HG03432 (cell line): Measurements from ENCODE around the gene MYCBPAP.
"Not testable (repeated sequence)": the region's sequence is repeated elsewhere in the genome, so short reads cannot be mapped to it uniquely, and the experiment has no call there.

Experiments used
- ATAC-seq: cut with Tn5 transposase; IDR thresholded peaks from one replicate; pipeline ENCODE4 v1.9.1; 2021; ENCODE audit warnings: mild to moderate bottlenecking, moderate library complexity; ENCODE audit not compliant: unreplicated experiment

MYCBPAP gene

DNA sequence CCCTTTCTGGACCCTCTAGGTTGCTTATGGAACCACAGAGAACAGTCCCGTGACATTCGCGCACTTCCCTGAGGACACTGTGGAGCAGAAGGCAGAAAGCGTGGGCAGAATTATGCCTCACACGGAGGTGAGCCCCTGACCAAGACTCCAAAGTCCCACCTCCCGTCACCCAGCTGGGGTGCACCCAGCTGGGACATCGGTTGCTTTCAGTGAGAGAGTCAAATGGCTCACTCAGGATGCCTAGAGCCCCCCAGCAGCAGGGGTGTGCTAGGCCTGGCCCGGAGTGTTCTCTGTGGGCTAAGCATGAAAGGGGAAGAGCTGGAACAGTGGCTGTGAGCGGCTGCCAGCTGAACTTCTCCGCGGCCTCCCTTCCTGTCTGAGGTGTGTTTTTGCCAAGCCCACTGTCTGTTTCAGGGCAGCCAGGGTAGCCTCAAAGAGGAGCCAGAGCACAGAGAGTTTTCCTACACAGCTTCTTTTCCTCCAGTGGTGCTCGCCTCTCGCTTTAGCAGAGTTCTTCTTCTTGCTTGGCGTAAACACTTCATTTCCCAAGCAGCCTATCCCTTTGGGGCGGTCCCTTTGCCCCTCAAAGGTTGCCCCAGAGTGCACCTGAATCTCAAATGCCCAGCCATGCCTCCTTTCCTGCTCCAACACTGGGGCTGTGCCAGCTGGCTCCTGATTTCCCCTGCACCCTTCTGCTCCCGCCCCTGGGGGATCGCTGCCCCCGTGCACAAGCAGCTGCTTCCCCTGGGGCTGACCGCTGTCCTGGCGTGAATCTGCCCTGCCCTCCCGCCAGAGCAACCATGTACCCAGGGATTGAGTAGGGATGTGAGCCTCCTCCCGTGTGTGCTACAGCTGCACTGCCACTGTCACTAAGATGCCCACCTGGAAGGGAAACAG lies 37.0 kb upstream of the MYCBPAP start:
- no peak for ATAC-seq

- ATAC-seq = no peak
Observed at GRCh38 chr17:50472286-50472685, 36.0 kb upstream of the MYCBPAP start.

GRCh38 chr17:50472761-50473161 lies 35.5 kb upstream of the MYCBPAP start:
- ATAC-seq = not testable (repeated sequence)

DNA sequence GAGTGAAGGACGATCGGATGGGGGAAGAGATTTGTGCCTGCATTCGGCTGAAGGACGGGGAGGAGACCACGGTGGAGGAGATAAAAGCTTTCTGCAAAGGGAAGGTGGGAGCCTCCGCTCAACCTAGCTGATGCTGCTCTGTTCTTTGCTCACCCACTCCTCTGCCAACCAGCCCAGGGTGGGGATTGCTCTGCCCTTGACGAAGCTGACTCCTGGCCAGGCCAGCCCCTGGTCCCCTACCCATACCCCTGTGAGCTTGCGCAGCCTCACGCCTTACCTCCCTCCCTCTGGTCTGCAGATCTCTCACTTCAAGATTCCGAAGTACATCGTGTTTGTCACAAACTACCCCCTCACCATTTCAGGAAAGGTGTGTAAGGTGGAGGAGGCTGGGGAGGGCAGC lies 34.3 kb upstream of the MYCBPAP start:
- no peak for ATAC-seq

DNA sequence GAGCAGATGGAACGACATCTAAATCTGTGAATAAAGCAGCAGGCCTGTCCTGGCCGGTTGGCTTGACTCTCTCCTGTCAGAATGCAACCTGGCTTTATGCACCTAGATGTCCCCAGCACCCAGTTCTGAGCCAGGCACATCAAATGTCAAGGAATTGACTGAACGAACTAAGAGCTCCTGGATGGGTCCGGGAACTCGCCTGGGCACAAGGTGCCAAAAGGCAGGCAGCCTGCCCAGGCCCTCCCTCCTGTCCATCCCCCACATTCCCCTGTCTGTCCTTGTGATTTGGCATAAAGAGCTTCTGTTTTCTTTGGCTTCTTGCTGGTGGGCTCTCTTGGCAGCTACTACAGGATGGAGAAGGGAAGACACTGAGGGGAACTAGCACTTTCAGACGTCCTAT lies 33.7 kb upstream of the MYCBPAP start:
- ATAC-seq = no peak

DNA sequence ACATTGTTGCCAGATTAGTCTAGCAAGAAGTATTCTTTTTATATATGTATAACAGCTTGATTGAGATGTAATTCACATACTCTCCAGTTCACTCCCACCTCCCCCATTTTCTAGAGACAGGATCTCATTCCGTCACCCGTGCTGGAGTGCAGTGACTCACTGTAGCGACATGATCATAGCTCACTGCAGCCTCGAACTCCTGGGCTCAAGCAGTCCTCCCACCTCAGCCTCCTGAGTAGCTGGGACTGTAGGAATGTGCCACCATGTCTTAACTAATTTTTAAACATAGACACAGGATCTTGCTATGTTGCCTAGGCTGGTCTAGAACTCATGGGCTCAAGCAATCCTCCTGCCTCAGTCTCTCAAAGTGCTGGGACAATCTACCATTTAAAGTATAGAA lies 32.9 kb upstream of the MYCBPAP start:
- no peak for ATAC-seq

GRCh38 chr17:50475775-50476544 lies 32.3 kb upstream of the MYCBPAP start:
- not testable (repeated sequence) for ATAC-seq

DNA sequence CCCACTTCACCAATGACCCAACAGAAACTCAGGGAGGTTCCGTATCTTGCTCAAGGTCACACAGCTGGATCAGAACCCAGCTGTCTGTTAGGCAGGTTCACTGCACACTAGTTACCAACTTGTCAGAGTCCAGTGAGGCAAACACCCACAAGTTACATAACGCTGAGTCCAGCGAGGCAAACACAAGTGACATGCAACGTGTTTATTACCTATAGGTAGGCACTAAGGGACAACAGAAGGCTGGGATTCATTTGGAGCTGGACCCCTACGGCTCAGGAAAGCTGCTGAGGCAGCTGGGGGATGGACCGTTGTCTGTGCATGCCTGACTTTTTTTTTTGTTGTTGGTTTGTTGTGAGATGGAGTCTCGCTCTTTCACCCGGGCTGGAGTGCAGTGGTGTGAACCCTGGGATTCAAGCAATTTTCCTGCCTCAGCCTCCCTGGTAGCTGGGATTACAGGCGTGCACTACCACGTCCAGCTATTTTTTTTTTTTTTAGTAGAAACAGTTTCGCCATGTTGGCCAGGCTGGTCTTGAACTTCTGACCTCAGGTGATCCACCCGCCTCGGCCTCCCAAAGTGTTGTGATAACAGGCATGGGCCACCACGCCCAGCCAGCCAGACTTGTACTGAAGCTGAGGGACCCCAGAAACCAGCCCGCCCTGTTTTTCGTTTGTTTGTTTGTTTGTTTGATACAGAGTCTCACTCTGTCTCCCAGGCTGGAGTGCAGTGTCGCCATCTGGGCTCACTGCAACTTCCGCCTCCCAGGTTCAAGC lies 31.5 kb upstream of the MYCBPAP start:
- ATAC-seq = no peak

- ATAC-seq = no peak
Observed at GRCh38 chr17:50477976-50478375, 30.3 kb upstream of the MYCBPAP start.

GRCh38 chr17:50478391-50479381 lies 29.6 kb upstream of the MYCBPAP start, which contains the start of gene RSAD1:
Gene RSAD1 (plus strand): TSS chr17:50478860. CDS start chr17:50478885, 25 bp downstream.
- ATAC-seq = peak; percentile 88

DNA sequence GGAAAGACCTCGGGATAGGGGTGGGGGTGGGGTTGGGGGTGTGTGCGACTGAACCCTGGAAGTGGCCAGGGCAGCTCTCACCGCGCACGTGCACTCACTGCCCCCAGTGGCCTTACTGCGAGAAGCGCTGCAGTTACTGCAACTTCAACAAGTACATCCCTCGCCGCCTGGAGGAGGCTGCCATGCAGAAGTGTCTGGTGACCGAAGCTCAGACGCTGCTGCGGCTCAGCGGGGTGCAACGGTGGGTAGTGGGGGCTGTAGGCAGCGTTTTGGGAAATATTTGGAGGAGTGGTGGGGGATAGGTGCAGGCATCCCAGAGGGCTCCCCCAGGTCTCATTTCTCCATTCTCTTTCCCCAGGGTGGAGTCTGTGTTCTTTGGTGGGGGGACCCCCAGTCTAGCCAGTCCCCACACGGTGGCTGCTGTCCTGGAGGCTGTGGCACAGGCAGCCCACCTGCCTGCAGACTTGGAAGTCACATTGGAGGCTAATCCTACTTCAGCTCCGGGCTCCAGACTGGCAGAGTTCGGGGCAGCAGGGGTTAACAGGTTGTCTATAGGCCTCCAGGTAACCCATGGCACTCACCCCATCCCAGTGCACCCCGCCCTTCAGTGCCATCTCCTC lies 28.6 kb upstream of the MYCBPAP start:
- no peak for ATAC-seq

DNA sequence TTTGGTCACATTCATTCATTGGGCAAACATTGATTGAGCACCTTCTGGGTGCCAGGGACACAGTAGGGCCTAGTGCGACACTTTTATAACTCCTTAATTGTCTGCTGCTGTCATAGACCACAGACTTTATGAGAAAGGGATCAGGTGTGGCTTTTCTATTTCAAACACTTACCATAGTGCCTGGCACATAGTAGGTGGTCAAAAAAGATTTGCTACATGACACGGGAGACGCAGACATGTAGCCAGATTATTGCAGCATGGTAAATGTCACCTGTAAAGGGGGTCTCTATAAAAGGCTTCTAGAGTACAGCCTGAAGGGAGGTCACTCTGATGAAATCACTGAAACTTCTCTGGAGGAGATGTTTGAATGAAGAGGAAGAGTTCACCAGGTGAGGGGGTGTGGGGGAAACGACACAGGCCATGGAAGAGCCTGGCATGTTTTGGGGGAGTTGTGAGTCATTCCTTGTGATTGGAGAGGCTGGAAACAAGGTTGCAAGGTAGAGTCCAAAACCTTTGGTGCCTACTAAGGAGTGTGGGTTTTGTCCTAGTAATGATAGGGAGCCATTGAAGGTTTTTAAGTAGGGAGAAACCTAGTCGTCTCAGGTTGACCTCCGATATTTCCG lies 28.0 kb upstream of the MYCBPAP start:
- no peak for ATAC-seq

DNA sequence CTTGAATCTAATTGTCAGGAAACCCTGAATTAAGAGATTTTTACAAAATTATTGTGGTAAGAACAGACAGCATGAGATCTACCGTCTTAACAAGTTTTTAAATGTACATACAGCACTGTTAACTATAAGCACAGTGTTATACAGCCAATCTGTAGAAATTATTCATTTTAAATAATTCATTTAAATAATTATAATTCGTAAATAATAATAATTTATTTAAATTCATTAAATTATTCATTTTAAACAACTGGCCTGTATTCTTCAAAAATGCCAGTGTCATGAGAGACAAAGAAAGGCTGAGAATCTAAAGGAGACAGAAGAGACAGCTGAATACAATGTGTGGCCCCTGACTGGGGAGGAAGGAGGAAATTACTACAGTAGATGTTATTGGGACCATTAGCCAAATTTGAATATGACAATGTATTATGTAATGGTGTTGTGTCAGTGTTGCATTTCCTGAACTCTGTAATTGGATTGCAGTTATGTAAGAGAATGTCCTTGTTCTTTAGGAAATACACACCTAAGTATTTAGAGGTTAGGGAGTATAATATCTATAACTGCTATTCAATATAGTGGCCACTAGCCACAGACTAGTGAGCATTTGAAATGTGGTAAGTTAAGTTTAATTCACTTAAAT lies 27.3 kb upstream of the MYCBPAP start:
- no peak for ATAC-seq

DNA sequence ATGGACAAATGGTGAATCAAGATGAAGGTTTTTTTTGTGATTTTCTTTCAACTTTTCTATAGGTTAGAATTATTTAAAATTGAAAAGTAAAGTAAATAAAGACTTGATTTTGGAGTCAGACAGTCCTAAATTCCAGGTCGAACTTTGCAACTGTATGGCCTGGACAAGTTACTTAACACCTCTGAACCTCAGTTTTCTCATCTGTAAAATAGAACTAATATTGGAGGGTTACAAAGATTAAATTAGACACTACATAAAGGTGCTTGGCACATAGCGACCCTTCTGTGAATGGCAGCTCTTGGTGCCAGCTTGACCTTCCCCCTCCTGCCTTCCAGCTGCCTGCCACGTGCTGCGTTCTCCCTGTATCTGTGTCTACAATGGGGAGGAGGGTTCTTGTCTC lies 26.6 kb upstream of the MYCBPAP start:
- no peak for ATAC-seq

- no peak for ATAC-seq
Observed at GRCh38 chr17:50482110-50482509, 26.1 kb upstream of the MYCBPAP start.

DNA sequence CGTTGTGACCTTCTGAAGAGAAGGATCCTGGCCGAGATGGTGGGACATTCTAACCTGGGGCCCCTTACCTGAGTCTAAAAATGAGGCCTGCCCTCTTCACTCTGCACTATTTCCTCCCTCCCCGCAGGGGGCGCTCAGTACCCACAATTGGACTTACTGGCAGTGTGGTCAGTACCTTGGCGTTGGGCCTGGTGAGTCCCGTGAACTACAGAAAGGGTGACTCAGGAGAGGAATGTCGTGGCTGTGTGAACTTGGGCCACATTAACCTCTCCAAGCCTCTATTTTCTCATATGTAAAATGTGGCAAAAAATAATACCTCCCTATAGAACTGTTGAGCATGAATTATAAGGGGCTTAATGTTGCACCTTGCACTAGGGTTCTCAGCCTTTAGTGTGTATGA lies 25.7 kb upstream of the MYCBPAP start:
- peak; percentile 29 for ATAC-seq

DNA sequence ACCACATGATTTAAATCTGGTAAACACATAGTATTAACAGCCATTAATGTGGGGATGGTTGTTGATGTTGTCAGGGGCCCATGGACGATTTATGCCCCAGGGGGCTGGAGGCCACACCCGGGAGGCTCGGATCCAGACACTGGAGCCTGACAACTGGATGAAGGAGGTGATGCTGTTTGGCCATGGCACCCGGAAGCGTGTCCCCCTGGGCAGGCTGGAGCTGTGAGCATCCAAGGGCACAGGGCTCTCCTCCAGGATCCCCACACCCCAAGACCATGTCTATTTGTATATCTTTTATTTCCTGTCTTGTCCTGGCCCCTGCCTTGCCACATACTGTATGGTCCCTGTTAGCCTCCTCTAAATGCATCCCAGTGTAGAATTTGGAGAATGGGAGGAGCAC lies 25.0 kb upstream of the MYCBPAP start:
- no peak for ATAC-seq

GRCh38 chr17:50484386-50485155 lies 23.7 kb upstream of the MYCBPAP start:
- ATAC-seq = no peak
